Parathyroid adenoma (tissue), 2 donors: ENCODE results near the gene D2HGDH.
"Not testable (repeated sequence)": the region's sequence is repeated elsewhere in the genome, so short reads cannot be mapped to it uniquely, and the experiment has no call there.

Experiments
- H2AFZ ChIP-seq: fragments of 300-600 bp; sonication (generic); one replicate; pipeline ENCODE4 v1.7.0; 2017; ENCODE audit warnings: antibody characterized with exemption, mild to moderate bottlenecking
- H3K27ac ChIP-seq: fragments of 300-600 bp; sonication (generic); one replicate; pipeline ENCODE4 v1.7.0; 2017
- H3K27me3 ChIP-seq: fragments of 300-600 bp; sonication (generic); one replicate; pipeline ENCODE4 v1.7.0; 2017; ENCODE audit warnings: low read length; ENCODE audit not compliant: control insufficient read depth, insufficient read depth
- H3K36me3 ChIP-seq: fragments of 300-600 bp; sonication (generic); one replicate; pipeline ENCODE4 v1.7.0; 2017; ENCODE audit warnings: low read length; ENCODE audit not compliant: control insufficient read depth, insufficient read depth
- H3K4me1 ChIP-seq: fragments of 300-600 bp; sonication (generic); one replicate; pipeline ENCODE4 v1.7.0; 2017; ENCODE audit warnings: control low read depth
- H3K4me2 ChIP-seq: fragments of 300-600 bp; sonication (generic); one replicate; pipeline ENCODE4 v1.7.0; 2017; ENCODE audit warnings: low read length
- H3K4me3 ChIP-seq: fragments of 300-600 bp; sonication (generic); one replicate; pipeline ENCODE4 v1.7.0; 2017; ENCODE audit warnings: low read depth, low read length
- H3K79me2 ChIP-seq: fragments of 300-600 bp; sonication (generic); one replicate; pipeline ENCODE4 v1.7.0; 2017; ENCODE audit warnings: control low read depth
- H3K9ac ChIP-seq: fragments of 300-600 bp; sonication (generic); one replicate; pipeline ENCODE4 v1.7.0; 2017; ENCODE audit warnings: mild to moderate bottlenecking
- H3K9me3 ChIP-seq: fragments of 300-600 bp; sonication (generic); one replicate; pipeline ENCODE4 v1.7.0; 2017; ENCODE audit warnings: low read length; ENCODE audit not compliant: control insufficient read depth
- TF ChIP-seq, protein P1 (sequence below): fragments of 300-600 bp; sonication (generic); IDR thresholded peaks from one replicate; pipeline ENCODE4 v1.7.0; 2017; ENCODE audit warnings: antibody characterized with exemption, mild to moderate bottlenecking
- donor health status: primary hyperparathyroidism.

Gene D2HGDH

GRCh38 chr2:241728627-241729026, 5.8 kb upstream of the D2HGDH start:
- no peaks in the 10 kb centered on the region for H3K79me2 ChIP-seq
- no peaks in the 10 kb centered on the region for H3K9me3 ChIP-seq
- H3K36me3 ChIP-seq, result no peaks in the 10 kb centered on the region
- H3K4me3 ChIP-seq, result no peak overlapping the region
- H3K27ac ChIP-seq, result no peak overlapping the region
- H2AFZ ChIP-seq, result no peak overlapping the region
- H3K4me2 ChIP-seq, result no peak overlapping the region
- H3K4me1 ChIP-seq, result no peaks in the 10 kb centered on the region
- H3K27me3 ChIP-seq, result no peaks in the 10 kb centered on the region
- H3K9ac ChIP-seq, result no peak overlapping the region
- TF ChIP-seq, protein P1, sequence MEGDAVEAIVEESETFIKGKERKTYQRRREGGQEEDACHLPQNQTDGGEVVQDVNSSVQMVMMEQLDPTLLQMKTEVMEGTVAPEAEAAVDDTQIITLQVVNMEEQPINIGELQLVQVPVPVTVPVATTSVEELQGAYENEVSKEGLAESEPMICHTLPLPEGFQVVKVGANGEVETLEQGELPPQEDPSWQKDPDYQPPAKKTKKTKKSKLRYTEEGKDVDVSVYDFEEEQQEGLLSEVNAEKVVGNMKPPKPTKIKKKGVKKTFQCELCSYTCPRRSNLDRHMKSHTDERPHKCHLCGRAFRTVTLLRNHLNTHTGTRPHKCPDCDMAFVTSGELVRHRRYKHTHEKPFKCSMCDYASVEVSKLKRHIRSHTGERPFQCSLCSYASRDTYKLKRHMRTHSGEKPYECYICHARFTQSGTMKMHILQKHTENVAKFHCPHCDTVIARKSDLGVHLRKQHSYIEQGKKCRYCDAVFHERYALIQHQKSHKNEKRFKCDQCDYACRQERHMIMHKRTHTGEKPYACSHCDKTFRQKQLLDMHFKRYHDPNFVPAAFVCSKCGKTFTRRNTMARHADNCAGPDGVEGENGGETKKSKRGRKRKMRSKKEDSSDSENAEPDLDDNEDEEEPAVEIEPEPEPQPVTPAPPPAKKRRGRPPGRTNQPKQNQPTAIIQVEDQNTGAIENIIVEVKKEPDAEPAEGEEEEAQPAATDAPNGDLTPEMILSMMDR, result no peak

DNA sequence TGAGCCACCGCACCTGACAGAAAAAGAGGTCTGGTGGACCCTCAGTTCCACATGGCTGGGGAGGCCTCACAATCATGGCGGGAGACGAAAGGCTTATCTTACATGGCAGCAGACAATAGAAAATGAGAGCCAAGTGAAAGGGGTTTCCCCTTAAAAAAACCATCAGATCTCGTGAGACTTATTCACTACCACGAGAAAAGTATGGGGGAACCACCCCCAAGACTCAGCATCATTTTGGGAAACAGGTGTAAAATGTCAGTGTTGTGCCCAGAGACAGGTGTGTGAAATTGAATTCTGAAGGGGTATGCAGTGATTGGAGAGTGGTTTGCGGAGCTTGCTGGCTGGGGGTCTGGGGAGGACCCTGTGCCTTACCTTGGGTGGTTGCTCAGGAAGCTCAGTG, 4.6 kb upstream of the D2HGDH start:
- H3K4me2 ChIP-seq, result no peak overlapping the region

GRCh38 chr2:241730671-241731293, 3.6 kb upstream of the D2HGDH start:
- Histone ChIP-seq H3K4me3 (no peak overlapping the region), H3K27ac (no peak overlapping the region), H3K27me3 (no peaks in the 10 kb centered on the region), H3K4me1 (no peaks in the 10 kb centered on the region), H2AFZ (no peak overlapping the region), H3K36me3 (no peaks in the 10 kb centered on the region), H3K79me2 (no peaks in the 10 kb centered on the region), H3K9ac (no peak overlapping the region), H3K4me2 (no peak overlapping the region), H3K9me3 (no peaks in the 10 kb centered on the region)
- TF ChIP-seq, protein P1, result no peak

More for the DNA sequence above, 4.6 kb upstream of the D2HGDH start:
- H3K4me3 ChIP-seq, result no peak overlapping the region
- TF ChIP-seq, protein P1, result no peak
- H3K9me3 ChIP-seq, result no peaks in the 10 kb centered on the region
- no peaks in the 10 kb centered on the region for H3K79me2 ChIP-seq
- no peak overlapping the region for H3K27ac ChIP-seq
- no peak overlapping the region for H3K9ac ChIP-seq
- H3K27me3 ChIP-seq, result no peaks in the 10 kb centered on the region
- H3K4me1 ChIP-seq, result no peaks in the 10 kb centered on the region
- no peaks in the 10 kb centered on the region for H3K36me3 ChIP-seq
- no peak overlapping the region for H2AFZ ChIP-seq

- not testable (repeated sequence) for H3K79me2 ChIP-seq, H3K27ac ChIP-seq, H3K9me3 ChIP-seq, H3K4me1 ChIP-seq, H3K27me3 ChIP-seq, H3K4me2 ChIP-seq, H3K9ac ChIP-seq, H3K4me3 ChIP-seq, H3K36me3 ChIP-seq
- TF ChIP-seq, protein P1, result peak; percentile 67
- H2AFZ ChIP-seq, result peak overlapping the region; percentile 53
Measured at GRCh38 chr2:241732513-241733186, 1.8 kb upstream of the D2HGDH start.
